Skeletal muscle tissue (tissue), 4 donors: ENCODE results near the gene LCA5L. TPM values are rescaled to one million over a fixed set of nuclear protein-coding genes. Genes with fewer than 3 reads are reported as not detected.

Source experiments
- H3K27ac ChIP-seq: one replicate; pipeline ENCODE4 v1.7.0; 2013; ENCODE audit warnings: mild to moderate bottlenecking, low read depth, low read length, inconsistent platforms
- H3K27me3 ChIP-seq, 3 donors: one replicate each; pipeline ENCODE4 v1.7.0; 2013; ENCODE audit warnings: low read length in 3 of 3; ENCODE audit not compliant: control insufficient read depth in 3 of 3, insufficient read depth in 3 of 3
- H3K36me3 ChIP-seq, 3 donors: one replicate each; pipeline ENCODE4 v1.7.0; 2013; ENCODE audit warnings: low read length in 3 of 3; ENCODE audit not compliant: control insufficient read depth in 3 of 3, insufficient read depth in 3 of 3
- H3K4me1 ChIP-seq, 3 donors: one replicate each; pipeline ENCODE4 v1.7.0; 2013; ENCODE audit warnings: low read length in 3 of 3, mild to moderate bottlenecking in 3 of 3; ENCODE audit not compliant: control insufficient read depth in 3 of 3, insufficient read depth in 3 of 3
- H3K4me3 ChIP-seq, 3 donors: one replicate each; pipeline ENCODE4 v1.7.0; 2013; ENCODE audit warnings: low read length in 3 of 3
- H3K9ac ChIP-seq, 3 donors: one replicate each; pipeline ENCODE4 v1.7.0; 2013; ENCODE audit warnings: low read length in 3 of 3, mild to moderate bottlenecking in 3 of 3, moderate library complexity in 2 of 3, low read depth in 1 of 3
- H3K9me3 ChIP-seq, 3 donors: one replicate each; pipeline ENCODE4 v1.7.0; 2013; ENCODE audit warnings: low read length in 3 of 3; ENCODE audit not compliant: control insufficient read depth in 3 of 3
- total RNA-seq: library from RNA; depleted of rRNA; stranded (reverse); fragments of >200 nt; gene quantifications from one replicate; pipeline ENCODE4 v1.2.3, GENCODE V29; 2014
- donor health status: Osteomylitis.

LCA5L gene
- total RNA-seq, 1 donor from 2014 or later: 0.52 TPM

GRCh38 chr21:39472786-39473185, 27.2 kb upstream of the LCA5L start:
- Histone ChIP-seq H3K36me3 (peaks cover 5 to 8% (median 7%) of the 10 kb centered on the region in 3 donors), H3K27ac (no peak overlapping the region), H3K4me3 (no peak overlapping the region), H3K4me1 (peaks cover 7 to 15% (median 9%) of the 10 kb centered on the region in 3 donors), H3K9me3 (no peaks in the 10 kb centered on the region), H3K27me3 (no peaks in the 10 kb centered on the region), H3K9ac (no peak overlapping the region)

DNA sequence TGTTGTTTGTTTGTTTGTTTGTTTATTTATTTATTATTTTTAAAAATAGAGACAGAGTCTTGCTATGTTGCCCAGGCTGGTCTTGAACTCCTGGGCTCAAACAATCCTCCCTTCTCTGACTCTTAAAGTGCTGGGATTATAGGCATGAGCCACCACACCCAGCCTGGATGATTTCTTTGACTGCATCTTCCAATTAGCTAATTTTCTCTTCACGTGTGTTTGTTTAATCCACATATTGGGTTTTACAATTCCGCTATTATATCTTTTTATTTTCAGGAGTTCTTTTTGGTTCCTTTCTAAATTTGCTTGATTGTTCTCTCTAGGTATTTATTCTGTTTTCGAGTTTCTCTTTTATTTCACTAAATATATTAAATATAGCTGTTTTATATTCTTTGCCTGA, 26.0 kb upstream of the LCA5L start:
- no peaks in the 10 kb centered on the region for H3K9me3 ChIP-seq
- peaks cover 13 to 21% (median 14%) of the 10 kb centered on the region in 3 donors for H3K4me1 ChIP-seq
- H3K9ac ChIP-seq: no peak overlapping the region
- H3K4me3 ChIP-seq: no peak overlapping the region
- peaks cover 5 to 8% (median 7%) of the 10 kb centered on the region in 3 donors for H3K36me3 ChIP-seq
- no peaks in the 10 kb centered on the region for H3K27me3 ChIP-seq
- H3K27ac ChIP-seq: no peak overlapping the region

DNA sequence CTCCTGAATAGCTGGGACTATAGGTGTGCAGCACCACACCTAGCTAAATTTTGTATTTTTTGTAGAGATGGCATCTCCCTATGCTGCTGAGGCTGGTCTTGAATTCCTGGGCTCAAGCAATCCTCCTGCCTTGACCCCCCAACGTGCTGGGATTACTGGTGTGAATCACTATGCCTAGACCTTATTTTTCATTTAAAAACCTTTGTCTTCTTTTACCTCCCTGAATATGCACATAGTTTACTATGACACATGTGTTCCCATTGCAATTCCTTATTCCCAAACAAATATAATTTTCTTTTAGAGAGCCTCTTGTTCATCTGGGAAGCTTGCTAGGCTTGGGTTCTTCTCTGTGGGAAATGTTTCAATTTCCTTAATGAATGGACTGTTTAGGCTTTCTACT, 23.0 kb upstream of the LCA5L start:
- H3K27me3 ChIP-seq: no peaks in the 10 kb centered on the region
- peak overlapping the region; percentile 41 for H3K27ac ChIP-seq
- H3K4me1 ChIP-seq: peaks cover 13 to 21% (median 17%) of the 10 kb centered on the region in 3 donors
- H3K4me3 ChIP-seq: no peak overlapping the region
- H3K9ac ChIP-seq: no peak overlapping the region
- H3K36me3 ChIP-seq: peaks cover 0 to 3% (median 2%) of the 10 kb centered on the region in 3 donors
- no peaks in the 10 kb centered on the region for H3K9me3 ChIP-seq

- H3K27ac ChIP-seq: peak overlapping the region; percentile 41
- peaks cover 0 to 8% (median 2%) of the 10 kb centered on the region in 3 donors for H3K36me3 ChIP-seq
- no peaks in the 10 kb centered on the region for H3K9me3 ChIP-seq
- H3K4me3 ChIP-seq: no peak overlapping the region
- H3K27me3 ChIP-seq: no peaks in the 10 kb centered on the region
- H3K9ac ChIP-seq: peak overlapping the region in 2 of 3 donors; percentile 11 to 62
- peaks cover 13 to 21% (median 17%) of the 10 kb centered on the region in 3 donors for H3K4me1 ChIP-seq
Measured at GRCh38 chr21:39467746-39468145, 22.2 kb upstream of the LCA5L start.

GRCh38 chr21:39466584-39466983, 21.0 kb upstream of the LCA5L start:
- H3K9ac ChIP-seq: no peak overlapping the region
- no peaks in the 10 kb centered on the region for H3K9me3 ChIP-seq
- H3K4me1 ChIP-seq: peaks cover 13 to 17% (median 15%) of the 10 kb centered on the region in 3 donors
- H3K27ac ChIP-seq: no peak overlapping the region
- no peaks in the 10 kb centered on the region for H3K27me3 ChIP-seq
- H3K4me3 ChIP-seq: no peak overlapping the region
- H3K36me3 ChIP-seq: peaks cover 0 to 11% (median 2%) of the 10 kb centered on the region in 3 donors

- no peak overlapping the region for H3K9ac ChIP-seq
- H3K36me3 ChIP-seq: peaks cover 2 to 11% (median 2%) of the 10 kb centered on the region in 3 donors
- H3K4me3 ChIP-seq: no peak overlapping the region
- H3K9me3 ChIP-seq: no peaks in the 10 kb centered on the region
- no peaks in the 10 kb centered on the region for H3K27me3 ChIP-seq
- H3K4me1 ChIP-seq: peaks cover 11 to 13% (median 11%) of the 10 kb centered on the region in 3 donors
- no peak overlapping the region for H3K27ac ChIP-seq
Measured at GRCh38 chr21:39463308-39463707, 17.7 kb upstream of the LCA5L start.

- Histone ChIP-seq H3K27me3 (no peaks in the 10 kb centered on the region), H3K27ac (no peak overlapping the region), H3K9me3 (no peaks in the 10 kb centered on the region), H3K4me3 (no peak overlapping the region), H3K4me1 (peaks cover 2 to 6% (median 4%) of the 10 kb centered on the region in 3 donors), H3K9ac (no peak overlapping the region), H3K36me3 (peaks cover 2 to 11% (median 2%) of the 10 kb centered on the region in 3 donors)
Measured at GRCh38 chr21:39461419-39461818, 15.8 kb upstream of the LCA5L start.

DNA sequence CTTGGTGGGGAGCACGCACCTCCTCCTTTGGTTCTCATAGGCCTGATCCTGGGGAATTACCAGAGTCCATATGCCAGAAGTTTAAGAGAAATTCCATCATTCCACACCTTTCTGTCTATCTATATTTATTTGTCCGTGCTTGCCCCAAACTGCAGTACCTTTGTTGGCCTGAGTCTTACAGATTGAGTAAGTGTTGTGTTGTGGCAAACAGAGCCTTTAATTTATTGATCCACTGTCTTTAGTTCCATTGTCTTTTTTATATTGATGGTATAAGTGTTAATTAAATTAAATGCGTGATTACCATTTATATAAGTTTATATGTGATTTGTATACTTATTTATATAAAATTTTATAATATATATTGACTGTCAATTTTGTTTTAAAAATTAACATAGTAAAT, 11.1 kb upstream of the LCA5L start:
- H3K4me1 ChIP-seq: peaks cover 24 to 25% (median 24%) of the 10 kb centered on the region in 3 donors
- no peak overlapping the region for H3K9ac ChIP-seq
- no peaks in the 10 kb centered on the region for H3K9me3 ChIP-seq
- peak overlapping the region in 1 of 3 donors; percentile 49 for H3K4me3 ChIP-seq
- H3K36me3 ChIP-seq: peaks cover 0 to 2% (median 0%) of the 10 kb centered on the region in 3 donors
- no peak overlapping the region for H3K27ac ChIP-seq
- H3K27me3 ChIP-seq: no peaks in the 10 kb centered on the region

- Histone ChIP-seq H3K36me3 (peaks cover 0 to 2% (median 0%) of the 10 kb centered on the region in 3 donors), H3K9ac (peak overlapping the region; percentile 37 to 65 (median 41)), H3K27me3 (no peaks in the 10 kb centered on the region), H3K4me3 (peak overlapping the region in 2 of 3 donors; percentile 7 to 22), H3K27ac (peak overlapping the region; percentile 25), H3K4me1 (peaks cover 25 to 31% (median 30%) of the 10 kb centered on the region in 3 donors), H3K9me3 (no peaks in the 10 kb centered on the region)
Measured at GRCh38 chr21:39454949-39455668, 9.5 kb upstream of the LCA5L start.

DNA sequence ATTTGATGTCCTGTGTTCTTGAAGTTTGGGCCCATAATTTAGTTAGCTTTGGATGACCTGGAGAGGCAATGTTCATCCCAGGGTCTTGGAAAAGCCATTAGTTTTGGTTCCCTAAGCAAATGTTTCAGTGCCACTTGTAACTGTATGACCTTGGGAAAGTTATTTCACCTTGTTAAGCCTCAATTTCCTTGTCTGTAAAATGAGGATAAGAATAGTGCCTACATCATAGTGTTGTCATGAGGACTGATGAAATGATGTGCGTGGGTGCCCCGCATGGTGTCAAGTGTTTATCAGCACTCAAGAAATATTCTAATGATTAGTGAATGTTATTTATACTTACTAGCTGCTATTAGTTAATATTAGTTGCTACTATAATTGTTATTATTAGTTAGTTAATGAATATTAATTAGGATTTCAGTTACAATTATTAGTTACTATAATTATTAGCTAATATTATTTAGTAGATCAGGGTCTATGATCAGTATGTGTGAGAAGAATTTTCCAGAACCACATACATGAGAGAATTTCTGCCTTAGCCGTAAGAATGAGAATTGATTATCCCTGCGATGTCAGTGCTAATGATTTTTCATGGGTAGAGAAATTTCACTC, 8.1 kb upstream of the LCA5L start:
- Histone ChIP-seq H3K27me3 (no peaks in the 10 kb centered on the region), H3K36me3 (no peaks in the 10 kb centered on the region), H3K9ac (peak overlapping the region; percentile 80 to 84 (median 81)), H3K27ac (peak overlapping the region; percentile 94), H3K4me3 (peak overlapping the region; percentile 69 to 82 (median 79)), H3K4me1 (peaks cover 25 to 31% (median 30%) of the 10 kb centered on the region in 3 donors), H3K9me3 (no peaks in the 10 kb centered on the region)
